K562 (cell line): ENCODE results near the gene ERVH48-1. TPM values are rescaled to one million over a fixed set of nuclear protein-coding genes. Genes with fewer than 3 reads are reported as not detected.

ENCODE experiments used
- CHD4 ChIP-seq: fragments of 200-600 bp; sonication (generic); IDR thresholded peaks from 3 replicates; pipeline ENCODE4 v1.6.1; 2012; ENCODE audit warnings: low read depth, mild to moderate bottlenecking, mixed read lengths, low read length, inconsistent platforms; ENCODE audit not compliant: insufficient read depth, insufficient replicate concordance, poor library complexity, severe bottlenecking
- FOSL1 ChIP-seq: fragments of 200-800 bp; sonication (Bioruptor generic); conservative IDR thresholded peaks from 2 replicates; pipeline ENCODE4 v1.6.1; 2016; ENCODE audit warnings: missing genetic modification characterization, missing compliant biosample characterization
- NR2C2 ChIP-seq, 2 experiments: fragments of 200-800 bp in 1 of 2; sonication (Bioruptor generic) in 1 of 2; sonication (generic) in 1 of 2; formaldehyde crosslinking in 1 of 2; IDR thresholded peaks; 2 replicates each; pipeline versions ENCODE4 v1.6.1 to v1.8.0; 2016 to 2022; ENCODE audit warnings: mild to moderate bottlenecking in 1 of 2, missing compliant biosample characterization in 1 of 2, missing genetic modification characterization in 1 of 2, missing genetic modification reagents in 1 of 2
- SIX5 ChIP-seq, 2 experiments: IDR thresholded peaks; 2 replicates each; pipeline ENCODE4 v1.6.1; 2011; ENCODE audit warnings: low read length in 2 of 2, borderline replicate concordance in 1 of 2, low read depth in 1 of 2, mild to moderate bottlenecking in 1 of 2, moderate library complexity in 1 of 2; ENCODE audit not compliant: insufficient read depth in 1 of 2
- SP2 ChIP-seq: IDR thresholded peaks from 2 replicates; pipeline ENCODE4 v1.6.1; 2011; ENCODE audit warnings: mild to moderate bottlenecking, low read depth, low read length, moderate library complexity; ENCODE audit not compliant: poor library complexity, severe bottlenecking; ENCODE audit errors: extremely low read depth
- TAF15 ChIP-seq: fragments of 200-400 bp; formaldehyde crosslinking; IDR thresholded peaks from 2 replicates; pipeline ENCODE4 v1.6.1; 2017; ENCODE audit warnings: mild to moderate bottlenecking, low read depth, low read length, moderate library complexity
- TGIF2 ChIP-seq: sonication (generic); formaldehyde crosslinking; IDR thresholded peaks from 2 replicates; pipeline ENCODE4 v1.8.1; 2022; ENCODE audit warnings: mild to moderate bottlenecking, missing genetic modification reagents, moderate library complexity
- TRIM28 ChIP-seq: fragments of 450-650 bp; IDR thresholded peaks from 2 replicates; pipeline ENCODE4 v1.6.1; 2017
- ZBTB7A ChIP-seq: IDR thresholded peaks from 2 replicates; pipeline ENCODE4 v1.6.1; 2011; ENCODE audit warnings: low read depth, mild to moderate bottlenecking, low read length, moderate library complexity, borderline replicate concordance; ENCODE audit not compliant: control insufficient read depth
- polyA plus RNA-seq, 8 experiments: library from polyadenylated mRNA; depleted of rRNA in 4 of 8; stranded (reverse) in 5 of 8; unstranded in 3 of 8; fragments of >200 nt; fragmentation: Nextera tagmentation in 2 of 8; fragmentation: Illumina TruSeq in 1 of 8; extraction: Ambion mirVana in 2 of 8; extraction: Trizol in 1 of 8; gene quantifications; 2 replicates each; pipeline versions ENCODE4 v1.2.1 to v1.2.3, GENCODE V29; 2011 to 2014; ENCODE audit warnings: inconsistent platforms in 1 of 8, missing spikeins in 1 of 8
- total RNA-seq, 7 experiments: library from RNA; depleted of rRNA in 6 of 7; stranded (reverse); fragments of >200 nt in 6 of 7; fragmentation: Illumina TruSeq in 2 of 7; extraction: Trizol in 2 of 7; gene quantifications; 2 replicates each; pipeline versions ENCODE4 v1.2.1 to v1.2.3, GENCODE V29; 2011 to 2021; ENCODE audit warnings: low replicate concordance in 1 of 7
- TF ChIP-seq, protein P1 (sequence below): fragments of 250-450 bp; sonication (Bioruptor Pico); IDR thresholded peaks from 2 replicates; pipeline ENCODE4 v1.4.0; 2020
- TF ChIP-seq, protein P2 (sequence below): fragments of 450-650 bp; IDR thresholded peaks from 2 replicates; pipeline ENCODE4 v1.6.1; 2016; ENCODE audit warnings: mild to moderate bottlenecking
- TF ChIP-seq, protein P3 (sequence below), 3 experiments: IDR thresholded peaks in 2 of 3; conservative IDR thresholded peaks in 1 of 3; 2 replicates each; pipeline ENCODE4 v1.5.1; 2011 to 2012; ENCODE audit warnings: low read length in 3 of 3, mild to moderate bottlenecking in 3 of 3, control low read depth in 2 of 3, improper control_type of control experiment in 1 of 3, inconsistent platforms in 1 of 3, low read depth in 1 of 3, mixed read lengths in 1 of 3, moderate library complexity in 1 of 3; ENCODE audit not compliant: insufficient read depth in 2 of 3
- TF ChIP-seq, protein P4 (sequence below): fragments of 250-450 bp; sonication (Bioruptor Pico); IDR thresholded peaks from 2 replicates; pipeline ENCODE4 v1.4.0; 2020; ENCODE audit warnings: mild to moderate bottlenecking, moderate library complexity

Gene ERVH48-1
- total and polyA plus RNA-seq, 9 of the 15 experiments (the other 6 are each of a cell fraction or from before 2014, with no cell fraction given): 0.08 to 0.49 (median 0.16) TPM; not detected in 3

DNA sequence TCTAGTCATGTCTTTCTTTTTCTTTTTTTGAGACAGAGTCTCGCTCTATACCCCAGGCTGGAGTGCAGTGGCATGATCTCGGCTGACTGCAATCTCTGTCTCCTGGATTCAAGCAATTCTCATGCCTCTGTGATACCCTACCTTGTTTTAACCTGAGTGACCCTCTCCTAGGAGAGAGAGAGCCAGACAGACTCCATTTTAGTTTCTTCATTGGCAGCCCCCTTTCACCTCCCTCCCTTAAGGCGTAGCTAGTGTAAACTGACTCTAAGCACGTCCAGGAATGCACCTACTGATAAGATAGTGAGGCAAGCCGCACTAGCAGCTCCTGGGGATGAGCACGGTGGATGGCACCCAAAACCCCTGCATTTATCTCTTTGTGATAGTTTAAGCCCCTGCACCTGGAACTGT lies 43.8 kb upstream of the ERVH48-1 start (continued):
- TF ChIP-seq, protein P1, sequence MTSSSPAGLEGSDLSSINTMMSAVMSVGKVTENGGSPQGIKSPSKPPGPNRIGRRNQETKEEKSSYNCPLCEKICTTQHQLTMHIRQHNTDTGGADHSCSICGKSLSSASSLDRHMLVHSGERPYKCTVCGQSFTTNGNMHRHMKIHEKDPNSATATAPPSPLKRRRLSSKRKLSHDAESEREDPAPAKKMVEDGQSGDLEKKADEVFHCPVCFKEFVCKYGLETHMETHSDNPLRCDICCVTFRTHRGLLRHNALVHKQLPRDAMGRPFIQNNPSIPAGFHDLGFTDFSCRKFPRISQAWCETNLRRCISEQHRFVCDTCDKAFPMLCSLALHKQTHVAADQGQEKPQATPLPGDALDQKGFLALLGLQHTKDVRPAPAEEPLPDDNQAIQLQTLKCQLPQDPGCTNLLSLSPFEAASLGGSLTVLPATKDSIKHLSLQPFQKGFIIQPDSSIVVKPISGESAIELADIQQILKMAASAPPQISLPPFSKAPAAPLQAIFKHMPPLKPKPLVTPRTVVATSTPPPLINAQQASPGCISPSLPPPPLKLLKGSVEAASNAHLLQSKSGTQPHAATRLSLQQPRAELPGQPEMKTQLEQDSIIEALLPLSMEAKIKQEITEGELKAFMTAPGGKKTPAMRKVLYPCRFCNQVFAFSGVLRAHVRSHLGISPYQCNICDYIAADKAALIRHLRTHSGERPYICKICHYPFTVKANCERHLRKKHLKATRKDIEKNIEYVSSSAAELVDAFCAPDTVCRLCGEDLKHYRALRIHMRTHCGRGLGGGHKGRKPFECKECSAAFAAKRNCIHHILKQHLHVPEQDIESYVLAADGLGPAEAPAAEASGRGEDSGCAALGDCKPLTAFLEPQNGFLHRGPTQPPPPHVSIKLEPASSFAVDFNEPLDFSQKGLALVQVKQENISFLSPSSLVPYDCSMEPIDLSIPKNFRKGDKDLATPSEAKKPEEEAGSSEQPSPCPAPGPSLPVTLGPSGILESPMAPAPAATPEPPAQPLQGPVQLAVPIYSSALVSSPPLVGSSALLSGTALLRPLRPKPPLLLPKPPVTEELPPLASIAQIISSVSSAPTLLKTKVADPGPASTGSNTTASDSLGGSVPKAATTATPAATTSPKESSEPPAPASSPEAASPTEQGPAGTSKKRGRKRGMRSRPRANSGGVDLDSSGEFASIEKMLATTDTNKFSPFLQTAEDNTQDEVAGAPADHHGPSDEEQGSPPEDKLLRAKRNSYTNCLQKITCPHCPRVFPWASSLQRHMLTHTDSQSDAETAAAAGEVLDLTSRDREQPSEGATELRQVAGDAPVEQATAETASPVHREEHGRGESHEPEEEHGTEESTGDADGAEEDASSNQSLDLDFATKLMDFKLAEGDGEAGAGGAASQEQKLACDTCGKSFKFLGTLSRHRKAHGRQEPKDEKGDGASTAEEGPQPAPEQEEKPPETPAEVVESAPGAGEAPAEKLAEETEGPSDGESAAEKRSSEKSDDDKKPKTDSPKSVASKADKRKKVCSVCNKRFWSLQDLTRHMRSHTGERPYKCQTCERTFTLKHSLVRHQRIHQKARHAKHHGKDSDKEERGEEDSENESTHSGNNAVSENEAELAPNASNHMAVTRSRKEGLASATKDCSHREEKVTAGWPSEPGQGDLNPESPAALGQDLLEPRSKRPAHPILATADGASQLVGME (CRISPR knock-in tag): no peak
- TF ChIP-seq TRIM28: no peak
- TF ChIP-seq SP2: no peak
- TF ChIP-seq, protein P2, sequence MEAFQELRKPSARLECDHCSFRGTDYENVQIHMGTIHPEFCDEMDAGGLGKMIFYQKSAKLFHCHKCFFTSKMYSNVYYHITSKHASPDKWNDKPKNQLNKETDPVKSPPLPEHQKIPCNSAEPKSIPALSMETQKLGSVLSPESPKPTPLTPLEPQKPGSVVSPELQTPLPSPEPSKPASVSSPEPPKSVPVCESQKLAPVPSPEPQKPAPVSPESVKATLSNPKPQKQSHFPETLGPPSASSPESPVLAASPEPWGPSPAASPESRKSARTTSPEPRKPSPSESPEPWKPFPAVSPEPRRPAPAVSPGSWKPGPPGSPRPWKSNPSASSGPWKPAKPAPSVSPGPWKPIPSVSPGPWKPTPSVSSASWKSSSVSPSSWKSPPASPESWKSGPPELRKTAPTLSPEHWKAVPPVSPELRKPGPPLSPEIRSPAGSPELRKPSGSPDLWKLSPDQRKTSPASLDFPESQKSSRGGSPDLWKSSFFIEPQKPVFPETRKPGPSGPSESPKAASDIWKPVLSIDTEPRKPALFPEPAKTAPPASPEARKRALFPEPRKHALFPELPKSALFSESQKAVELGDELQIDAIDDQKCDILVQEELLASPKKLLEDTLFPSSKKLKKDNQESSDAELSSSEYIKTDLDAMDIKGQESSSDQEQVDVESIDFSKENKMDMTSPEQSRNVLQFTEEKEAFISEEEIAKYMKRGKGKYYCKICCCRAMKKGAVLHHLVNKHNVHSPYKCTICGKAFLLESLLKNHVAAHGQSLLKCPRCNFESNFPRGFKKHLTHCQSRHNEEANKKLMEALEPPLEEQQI: no peak
- TF ChIP-seq TGIF2: no peak
- TF ChIP-seq TAF15: no peak
- TF ChIP-seq, protein P3, sequence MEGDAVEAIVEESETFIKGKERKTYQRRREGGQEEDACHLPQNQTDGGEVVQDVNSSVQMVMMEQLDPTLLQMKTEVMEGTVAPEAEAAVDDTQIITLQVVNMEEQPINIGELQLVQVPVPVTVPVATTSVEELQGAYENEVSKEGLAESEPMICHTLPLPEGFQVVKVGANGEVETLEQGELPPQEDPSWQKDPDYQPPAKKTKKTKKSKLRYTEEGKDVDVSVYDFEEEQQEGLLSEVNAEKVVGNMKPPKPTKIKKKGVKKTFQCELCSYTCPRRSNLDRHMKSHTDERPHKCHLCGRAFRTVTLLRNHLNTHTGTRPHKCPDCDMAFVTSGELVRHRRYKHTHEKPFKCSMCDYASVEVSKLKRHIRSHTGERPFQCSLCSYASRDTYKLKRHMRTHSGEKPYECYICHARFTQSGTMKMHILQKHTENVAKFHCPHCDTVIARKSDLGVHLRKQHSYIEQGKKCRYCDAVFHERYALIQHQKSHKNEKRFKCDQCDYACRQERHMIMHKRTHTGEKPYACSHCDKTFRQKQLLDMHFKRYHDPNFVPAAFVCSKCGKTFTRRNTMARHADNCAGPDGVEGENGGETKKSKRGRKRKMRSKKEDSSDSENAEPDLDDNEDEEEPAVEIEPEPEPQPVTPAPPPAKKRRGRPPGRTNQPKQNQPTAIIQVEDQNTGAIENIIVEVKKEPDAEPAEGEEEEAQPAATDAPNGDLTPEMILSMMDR (IDR thresholded peaks at IDR 0.05 in 2 of 3, conservative IDR thresholded peaks at IDR 0.05 in 1 of 3; ENCODE audit: insufficient read depth in 2 of 3, low read depth in 1 of 3, low read length in 3 of 3): no peak
- TF ChIP-seq NR2C2 (CRISPR knock-in tag; IDR thresholded peaks at IDR 0.05): no peak
- no peak for TF ChIP-seq NR2C2 (tag; IDR thresholded peaks at IDR 0.05)
- TF ChIP-seq ZBTB7A: no peak
- TF ChIP-seq, protein P4, sequence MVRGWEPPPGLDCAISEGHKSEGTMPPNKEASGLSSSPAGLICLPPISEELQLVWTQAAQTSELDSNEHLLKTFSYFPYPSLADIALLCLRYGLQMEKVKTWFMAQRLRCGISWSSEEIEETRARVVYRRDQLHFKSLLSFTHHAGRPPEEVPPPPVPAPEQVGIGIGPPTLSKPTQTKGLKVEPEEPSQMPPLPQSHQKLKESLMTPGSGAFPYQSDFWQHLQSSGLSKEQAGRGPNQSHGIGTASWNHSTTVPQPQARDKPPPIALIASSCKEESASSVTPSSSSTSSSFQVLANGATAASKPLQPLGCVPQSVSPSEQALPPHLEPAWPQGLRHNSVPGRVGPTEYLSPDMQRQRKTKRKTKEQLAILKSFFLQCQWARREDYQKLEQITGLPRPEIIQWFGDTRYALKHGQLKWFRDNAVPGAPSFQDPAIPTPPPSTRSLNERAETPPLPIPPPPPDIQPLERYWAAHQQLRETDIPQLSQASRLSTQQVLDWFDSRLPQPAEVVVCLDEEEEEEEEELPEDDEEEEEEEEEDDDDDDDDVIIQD (CRISPR knock-in tag): no peak
- no peak for TF ChIP-seq SIX5 (IDR thresholded peaks at IDR 0.05; ENCODE audit: borderline replicate concordance in 1 of 2, insufficient read depth in 1 of 2, low read depth in 1 of 2, low read length in 2 of 2)
- TF ChIP-seq FOSL1: no peak
- no peak for TF ChIP-seq CHD4
